SH-SY5Y (cell line): ENCODE measurements around the gene GRIK3.

ENCODE experiments used
- GATA2 ChIP-seq: IDR thresholded peaks from 2 replicates; pipeline ENCODE4 v1.6.1; 2011; ENCODE audit warnings: mild to moderate bottlenecking, low read depth, low read length
- GATA3 ChIP-seq: IDR thresholded peaks from 2 replicates; pipeline ENCODE4 v1.6.1; 2011; ENCODE audit warnings: low read depth, mild to moderate bottlenecking, low read length, moderate library complexity

GRIK3 gene

DNA sequence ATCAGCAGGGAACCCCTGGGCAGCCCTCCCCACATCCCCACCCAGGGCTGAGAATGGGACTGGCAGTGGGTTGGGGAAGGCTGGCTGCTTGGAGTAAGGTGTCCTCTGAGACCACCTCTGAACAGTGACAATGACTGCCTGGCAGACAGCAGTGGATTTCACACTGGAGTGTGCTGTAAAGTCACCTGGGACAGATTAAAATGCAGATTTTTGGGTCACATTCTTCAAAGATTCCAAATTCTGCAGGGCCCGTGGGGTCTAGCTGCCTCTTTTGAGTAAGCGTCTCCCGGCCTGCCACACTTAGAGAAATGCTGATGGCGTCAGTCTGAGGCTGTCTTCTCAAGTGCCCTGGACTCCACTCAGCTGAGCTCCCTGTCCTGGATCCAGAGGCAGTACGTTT lies 164.5 kb downstream of the GRIK3 start:
- TF ChIP-seq GATA3 (no peak), GATA2 (no peak)

- TF ChIP-seq GATA3 (no peak), GATA2 (no peak)
These were observed 165.3 kb downstream of the GRIK3 start for GRCh38 chr1:36869054-36869453.

DNA sequence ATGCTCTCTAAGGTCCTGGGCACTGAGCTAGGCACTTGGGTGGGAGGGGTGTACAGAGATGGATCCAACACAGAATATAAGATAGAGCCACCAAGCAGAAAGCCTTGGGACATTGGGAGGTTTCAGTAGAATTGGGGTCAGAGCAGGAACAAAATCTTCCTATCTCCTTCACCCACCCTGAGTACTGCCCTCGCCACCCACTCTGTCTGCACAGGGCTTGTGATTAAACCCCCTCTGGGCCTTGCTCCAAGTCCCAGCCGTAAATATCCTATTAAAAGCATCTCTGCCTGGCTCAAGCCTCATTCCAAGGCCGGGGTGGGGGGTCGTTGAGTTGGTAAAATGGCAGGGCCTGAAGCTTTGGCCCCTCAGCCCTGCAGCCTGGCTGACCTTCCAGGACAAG lies 166.7 kb downstream of the GRIK3 start:
- no peak for TF ChIP-seq GATA3
- TF ChIP-seq GATA2: no peak

- TF ChIP-seq GATA2 (no peak), GATA3 (no peak)
These were observed 168.0 kb downstream of the GRIK3 start for GRCh38 chr1:36866169-36866814.

- TF ChIP-seq GATA3 (no peak), GATA2 (no peak)
These were observed 168.8 kb downstream of the GRIK3 start for GRCh38 chr1:36865602-36865900.

DNA sequence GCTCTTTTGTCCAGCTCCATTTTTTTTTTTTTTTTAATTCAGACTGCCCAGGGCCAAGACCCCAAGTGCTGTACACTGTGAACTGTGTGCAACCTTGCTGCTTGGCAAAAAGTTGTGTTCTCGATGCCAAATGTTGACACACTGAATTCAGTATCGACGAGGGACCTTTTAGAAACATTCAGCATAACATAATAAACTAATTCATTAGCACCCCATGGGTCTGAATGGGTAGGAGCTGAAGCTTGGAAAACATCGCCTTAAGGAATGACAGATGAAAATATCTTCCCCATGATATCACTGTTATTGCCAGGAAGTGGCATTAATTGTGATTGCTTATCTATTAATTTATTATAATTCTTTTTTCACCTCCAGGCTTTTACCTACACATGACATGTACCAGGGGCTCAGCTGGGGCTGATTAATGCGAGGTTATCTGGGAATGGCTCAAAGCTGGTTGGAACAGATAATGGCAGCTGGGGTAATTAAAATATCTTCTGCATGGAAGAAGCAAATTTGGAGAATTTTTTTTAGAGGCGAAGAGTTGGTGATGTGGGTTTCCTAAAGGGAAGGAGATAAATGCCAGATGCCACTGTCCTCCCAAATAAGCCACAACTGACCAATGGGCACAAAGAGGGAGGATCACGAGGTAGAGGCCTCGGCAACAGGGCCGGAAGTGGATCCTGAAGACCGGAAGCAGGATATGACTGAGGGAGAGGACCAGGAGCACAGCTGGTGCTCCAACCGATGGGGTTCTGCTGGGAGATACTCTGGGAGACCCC lies 169.3 kb downstream of the GRIK3 start:
- TF ChIP-seq GATA2: peak; percentile 82
- no peak for TF ChIP-seq GATA3

DNA sequence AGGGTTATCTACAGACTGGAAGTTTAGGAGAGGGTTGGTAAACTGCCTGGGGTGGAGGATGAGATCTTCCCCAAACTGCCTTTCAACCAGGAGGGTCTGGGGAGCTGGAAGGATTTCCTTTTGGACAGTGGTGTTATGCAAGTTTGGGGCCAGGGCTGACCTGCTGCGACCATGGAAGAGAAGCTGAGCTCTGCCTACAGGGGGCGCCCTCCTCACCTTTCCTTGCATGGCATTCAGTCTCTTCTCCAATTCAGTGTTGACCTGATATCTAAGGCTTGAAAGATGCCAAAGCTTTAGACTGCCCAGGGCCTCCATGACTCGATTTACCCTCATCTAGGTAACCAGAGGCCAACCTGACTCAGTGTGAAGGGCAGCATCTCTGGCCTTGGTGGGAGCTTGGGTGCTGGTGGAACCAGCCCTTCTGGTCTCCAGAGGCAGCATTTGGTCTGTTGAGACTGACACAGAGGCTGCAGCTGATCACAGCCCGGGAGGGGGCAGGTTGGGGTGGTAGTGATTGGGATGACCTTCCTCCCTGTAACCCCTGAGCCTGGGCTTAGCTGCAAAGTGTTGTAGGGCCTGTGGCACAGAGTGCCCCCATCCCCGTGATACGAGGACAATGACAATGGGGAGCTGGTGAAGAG lies 170.0 kb downstream of the GRIK3 start:
- no peak for TF ChIP-seq GATA2
- TF ChIP-seq GATA3: no peak

- TF ChIP-seq GATA2: no peak
- no peak for TF ChIP-seq GATA3
These were observed 170.8 kb downstream of the GRIK3 start for GRCh38 chr1:36863500-36863899.

DNA sequence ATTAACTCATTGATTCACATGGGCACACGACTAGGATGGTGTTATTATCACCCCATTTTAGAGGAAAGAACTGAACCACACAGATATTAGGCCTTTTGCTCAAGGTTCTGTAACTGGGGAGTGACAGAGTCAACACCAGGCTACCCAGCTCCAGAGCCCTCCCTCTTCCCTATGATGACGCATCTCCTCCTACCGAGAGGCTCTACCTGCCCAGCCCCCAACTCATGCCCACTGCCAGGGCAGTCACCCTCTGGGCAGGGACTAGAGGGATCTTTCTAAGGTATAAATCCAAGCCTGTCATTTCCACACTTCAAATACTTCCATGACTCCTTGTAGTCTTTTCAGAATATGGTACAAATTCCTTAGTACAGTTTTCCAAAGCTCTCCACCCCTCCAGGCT lies 171.3 kb downstream of the GRIK3 start:
- TF ChIP-seq GATA3 (no peak), GATA2 (no peak)

DNA sequence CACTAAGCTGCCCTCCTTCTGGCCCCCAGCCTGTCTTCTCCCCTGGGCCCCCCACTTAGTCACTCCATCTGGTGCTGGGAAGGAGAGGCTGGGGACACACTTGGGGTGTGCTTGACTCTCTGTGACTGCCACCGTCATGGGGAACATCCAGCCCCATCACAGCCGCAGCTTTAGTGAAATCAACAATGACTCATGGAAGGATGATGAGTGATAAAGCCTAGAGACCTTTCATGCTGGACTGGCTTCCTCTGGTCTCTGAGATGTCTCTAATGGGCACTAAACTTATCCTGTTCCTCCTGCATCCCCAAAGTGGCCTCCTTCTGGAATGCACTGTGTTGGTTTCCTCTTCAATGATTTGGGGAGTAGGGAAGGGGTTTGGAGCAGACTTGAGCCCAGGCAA lies 172.9 kb downstream of the GRIK3 start:
- TF ChIP-seq GATA2 (no peak), GATA3 (no peak)

DNA sequence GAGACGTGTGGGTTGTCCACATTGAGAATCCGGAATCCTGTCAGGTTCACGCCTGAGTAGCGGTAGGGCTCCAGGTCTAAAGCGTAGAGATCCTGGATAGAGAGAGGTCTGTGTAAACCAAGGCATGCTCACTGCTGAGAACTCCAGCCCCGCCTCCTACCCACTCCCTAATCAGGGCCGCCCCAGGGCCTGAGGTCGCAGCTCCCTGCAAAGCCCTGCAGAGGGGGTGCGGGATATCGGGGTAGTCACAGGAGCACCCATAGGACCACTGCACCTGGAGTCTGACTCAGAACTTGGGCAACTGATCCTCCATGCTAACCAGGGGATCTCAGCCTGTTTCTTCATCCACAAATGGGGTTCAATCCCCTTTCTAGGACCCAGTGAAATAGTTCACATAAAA lies 174.4 kb downstream of the GRIK3 start:
- TF ChIP-seq GATA3: no peak

GRCh38 chr1:36858981-36859380 lies 175.3 kb downstream of the GRIK3 start:
- no peak for TF ChIP-seq GATA3
- TF ChIP-seq GATA2: no peak

DNA sequence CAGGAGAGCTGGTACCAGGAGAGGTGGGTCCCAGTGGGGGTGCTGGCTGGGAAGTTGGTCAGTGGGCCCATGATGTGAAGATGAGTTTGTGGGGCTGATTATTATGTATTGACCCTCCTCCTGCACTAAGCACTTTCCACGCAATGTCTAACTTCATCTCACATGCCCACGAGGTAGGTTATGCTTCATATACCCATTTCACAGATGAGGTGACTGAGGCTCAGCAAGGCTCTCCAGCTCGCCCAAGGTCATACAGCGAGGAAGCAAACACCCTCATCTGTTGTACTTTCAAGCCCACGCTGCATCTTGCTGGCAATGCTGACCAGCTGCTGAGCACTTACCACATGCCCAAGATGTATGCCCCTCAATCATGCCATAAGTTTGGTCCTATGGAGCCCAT lies 175.8 kb downstream of the GRIK3 start:
- TF ChIP-seq GATA3 (no peak), GATA2 (no peak)

GRCh38 chr1:36857754-36858153 lies 176.6 kb downstream of the GRIK3 start:
- no peak for TF ChIP-seq GATA3
- no peak for TF ChIP-seq GATA2
